A673 (cell line): ENCODE measurements around the gene CSF2RB. TPM values are rescaled to one million over a fixed set of nuclear protein-coding genes. Genes with fewer than 3 reads are reported as not detected.

ENCODE experiments used
- BruUV-seq: library from RNA; stranded (reverse); fragments of 400-500 nt; replicated peaks from 2 replicates; lab custom pipeline; 2021; lab: Mats Ljungman, UMichigan
- CTCF ChIA-PET: fragments of 300-600 bp; sonication (Branson Sonifier 250); formaldehyde crosslinking; loops from one replicate; lab custom pipeline; 2022; ENCODE audit warnings: antibody characterized with exemption; lab: Charles Lee
- POLR2A ChIA-PET: fragments of 300-600 bp; sonication (Branson Sonifier 250); formaldehyde crosslinking; loops from one replicate; lab custom pipeline; 2022; ENCODE audit warnings: antibody characterized with exemption; ENCODE audit not compliant: low non-redundant PET; lab: Charles Lee
- DNase-seq: peaks from one replicate; pipeline ENCODE4 v3.0.0-alpha.2; 2015; ENCODE audit warnings: low spot score
- H3K27ac ChIP-seq: fragments of 200-600 bp; sonication (generic); 2 replicates; pipeline ENCODE4 v1.5.1; 2016; ENCODE audit warnings: mixed run types, low read depth, mild to moderate bottlenecking, mixed read lengths, antibody characterized with exemption, low read length; ENCODE audit not compliant: poor library complexity, severe bottlenecking
- H3K27me3 ChIP-seq: fragments of 200-600 bp; sonication (generic); replicated peaks from 2 replicates; pipeline ENCODE4 v1.6.1; 2017; ENCODE audit warnings: mixed run types, low read depth, mild to moderate bottlenecking, mixed read lengths, antibody characterized with exemption, low read length; ENCODE audit not compliant: insufficient read depth, poor library complexity
- H3K36me3 ChIP-seq: fragments of 200-600 bp; sonication (generic); 2 replicates; pipeline ENCODE4 v1.6.1; 2016; ENCODE audit warnings: mixed run types, mild to moderate bottlenecking, mixed read lengths, antibody characterized with exemption, low read length; ENCODE audit not compliant: insufficient read depth, poor library complexity, severe bottlenecking
- H3K4me1 ChIP-seq: fragments of 200-600 bp; sonication (generic); 2 replicates; pipeline ENCODE4 v1.6.1; 2017; ENCODE audit warnings: mixed run types, mild to moderate bottlenecking, mixed read lengths, antibody characterized with exemption, low read length; ENCODE audit not compliant: insufficient read depth, poor library complexity, severe bottlenecking
- H3K4me3 ChIP-seq: fragments of 200-600 bp; sonication (generic); 2 replicates; pipeline ENCODE4 v1.5.1; 2016; ENCODE audit warnings: low read depth, mixed run types, mild to moderate bottlenecking, mixed read lengths, low read length; ENCODE audit not compliant: poor library complexity, severe bottlenecking
- H3K9me3 ChIP-seq: fragments of 200-600 bp; sonication (generic); 2 replicates; pipeline ENCODE4 v1.6.1; 2016; ENCODE audit warnings: mixed run types, low read depth, mild to moderate bottlenecking, mixed read lengths, antibody characterized with exemption, low read length; ENCODE audit not compliant: poor library complexity, severe bottlenecking
- CTCF ChIP-seq: fragments of 300-800, 200-600 bp; sonication (generic); conservative IDR thresholded peaks from 2 replicates; pipeline ENCODE4 v1.5.1; 2017; ENCODE audit warnings: low read depth, mild to moderate bottlenecking, antibody characterized with exemption, low read length, moderate library complexity, mixed read lengths
- EZH2 ChIP-seq: fragments of 200-600 bp; sonication (generic); IDR thresholded peaks from 2 replicates; pipeline ENCODE4 v1.6.1; 2017; ENCODE audit warnings: borderline replicate concordance, low read depth, mild to moderate bottlenecking, mixed read lengths, antibody characterized with exemption, low read length; ENCODE audit not compliant: poor library complexity, severe bottlenecking
- intact Hi-C: fragments of 100-400 bp; cut with micrococcal nuclease; formaldehyde crosslinking; loops from one replicate; pipeline ENCODE4 v1.10.0; 2022; ENCODE audit not compliant: unreplicated experiment
- total RNA-seq: library from RNA; stranded (reverse); gene quantifications from 2 replicates; pipeline ENCODE4 v1.2.3, GENCODE V29; 2021

CSF2RB gene
- total RNA-seq, 1 experiment from 2014 or later: not detected

GRCh38 chr22:36910461-36910860 lies 3.0 kb upstream of the CSF2RB start:
- DNase-seq: no peak
- CTCF ChIA-PET: interaction anchor here (0.5 kb wide), 1 partner anchor 58 kb away, joined by 26 read pairs; no protein-coding TSS in a partner anchor
- intact Hi-C loops: no loop called here

GRCh38 chr22:36911887-36912661 lies 1.4 kb upstream of the CSF2RB start:
- Histone ChIP-seq H3K4me1 (no peaks in the 10 kb centered on the region), H3K36me3 (no peaks in the 10 kb centered on the region), H3K27me3 (peaks cover 40% of the 10 kb centered on the region), H3K9me3 (no peaks in the 10 kb centered on the region), H3K4me3 (no peak overlapping the region), H3K27ac (no peak overlapping the region)
- intact Hi-C loops: no loop called here
- no peak for DNase-seq
- TF ChIP-seq EZH2 (no peak), CTCF (no peak)
- no TSS peak for BruUV-seq
- ChIA-PET POLR2A (no interaction called here), CTCF (no interaction called here)

More at GRCh38 chr22:36910461-36910860, 3.0 kb upstream of the CSF2RB start:
- POLR2A ChIA-PET: no interaction called here
- Histone ChIP-seq H3K27ac (no peak overlapping the region), H3K36me3 (no peaks in the 10 kb centered on the region), H3K9me3 (no peaks in the 10 kb centered on the region), H3K27me3 (peaks cover 28% of the 10 kb centered on the region), H3K4me3 (no peak overlapping the region), H3K4me1 (no peaks in the 10 kb centered on the region)
- BruUV-seq: no TSS peak
- TF ChIP-seq CTCF (no peak), EZH2 (no peak)

GRCh38 chr22:36912694-36913426 lies 568 bp upstream of the CSF2RB start:
- BruUV-seq: no TSS peak
- no peak for DNase-seq
- ChIA-PET CTCF (no interaction called here), POLR2A (no interaction called here)
- no peak overlapping the region for H3K27ac ChIP-seq
- H3K9me3 ChIP-seq: no peaks in the 10 kb centered on the region
- H3K4me1 ChIP-seq: no peaks in the 10 kb centered on the region
- peaks cover 48% of the 10 kb centered on the region for H3K27me3 ChIP-seq
- no peaks in the 10 kb centered on the region for H3K36me3 ChIP-seq
- H3K4me3 ChIP-seq: no peak overlapping the region
- TF ChIP-seq EZH2 (no peak), CTCF (no peak)
- intact Hi-C loops: no loop called here
